ENCODE results near the gene FCGR3A.
"Not testable (repeated sequence)": the region's sequence is repeated elsewhere in the genome, so short reads cannot be mapped to it uniquely, and the experiment has no call there.

FCGR3A gene

GRCh38 chr1:161529463-161530104 lies 20.0 kb downstream of the FCGR3A start:
- not testable (repeated sequence) for DNase-seq

- not testable (repeated sequence) for DNase-seq
Measured at GRCh38 chr1:161528550-161528949, 21.1 kb downstream of the FCGR3A start.

- DNase-seq: not testable (repeated sequence)
Measured at GRCh38 chr1:161525918-161526317, 23.7 kb downstream of the FCGR3A start.

GRCh38 chr1:161525321-161525720 lies 24.3 kb downstream of the FCGR3A start:
- DNase-seq: not testable (repeated sequence)

GRCh38 chr1:161524742-161525291 lies 24.8 kb downstream of the FCGR3A start:
- not testable (repeated sequence) for DNase-seq

- DNase-seq: peak; percentile 57
Measured at GRCh38 chr1:161523817-161524741, 25.5 kb downstream of the FCGR3A start, which contains the start of gene HSPA6. Gene HSPA6 (plus strand): TSS chr1:161524540. CDS start chr1:161524659, 119 bp downstream.

GRCh38 chr1:161523041-161523816 lies 26.4 kb downstream of the FCGR3A start:
- DNase-seq: not testable (repeated sequence)

GRCh38 chr1:161513953-161514352 lies 35.7 kb downstream of the FCGR3A start:
- not testable (repeated sequence) for DNase-seq

GRCh38 chr1:161513448-161513780 lies 36.2 kb downstream of the FCGR3A start:
- DNase-seq: not testable (repeated sequence)

GRCh38 chr1:161512636-161513447 lies 36.8 kb downstream of the FCGR3A start:
- DNase-seq: not testable (repeated sequence)

GRCh38 chr1:161511756-161512060 lies 37.9 kb downstream of the FCGR3A start:
- no peak for DNase-seq

GRCh38 chr1:161511018-161511755 lies 38.4 kb downstream of the FCGR3A start:
- DNase-seq: no peak

- DNase-seq: no peak
Measured at GRCh38 chr1:161510477-161510876, 39.1 kb downstream of the FCGR3A start.

- DNase-seq: no peak
Measured at GRCh38 chr1:161506336-161507223, 43.0 kb downstream of the FCGR3A start.

GRCh38 chr1:161505686-161506085 lies 43.9 kb downstream of the FCGR3A start:
- no peak for DNase-seq

GRCh38 chr1:161503394-161503748 lies 46.2 kb downstream of the FCGR3A start:
- no peak for DNase-seq

- no peak for DNase-seq
Measured at GRCh38 chr1:161502641-161503393, 46.8 kb downstream of the FCGR3A start.

GRCh38 chr1:161502181-161502580 lies 47.4 kb downstream of the FCGR3A start:
- DNase-seq: no peak

- no peak for DNase-seq
Measured at GRCh38 chr1:161501234-161501633, 48.4 kb downstream of the FCGR3A start.

All from T-helper 9 cell (primary cell).